Measurements from ENCODE around the gene SLC9C1. TPM values are rescaled to one million over a fixed set of nuclear protein-coding genes. Genes with fewer than 3 reads are reported as not detected.
"Not testable (repeated sequence)": the region's sequence is repeated elsewhere in the genome, so short reads cannot be mapped to it uniquely, and the experiment has no call there.

The SLC9C1 gene
- total RNA-seq, 1 donor, result 0.10 TPM

DNA sequence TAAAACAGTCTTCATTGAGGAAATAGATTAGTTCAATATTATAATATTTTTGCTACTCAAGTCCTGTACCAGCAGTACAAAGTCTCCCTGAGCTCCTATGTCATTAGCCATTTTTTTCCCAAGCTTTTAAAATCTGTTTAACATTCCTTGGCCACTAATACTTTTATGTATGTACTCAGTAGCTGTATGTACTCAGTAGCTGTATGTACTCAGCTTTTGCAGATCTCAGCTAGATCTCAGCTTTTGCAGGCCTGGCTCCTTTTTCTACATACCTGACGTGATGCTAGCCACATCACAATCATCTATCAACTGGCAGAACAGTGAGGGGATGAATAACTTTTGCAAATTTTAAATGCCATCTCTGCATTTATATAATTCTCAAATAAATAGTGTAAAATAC, 13.8 kb downstream of the SLC9C1 start:
- no peaks in the 10 kb centered on the region for H3K4me1 ChIP-seq (ENCODE audit: insufficient read depth, low read length)
- no peaks in the 10 kb centered on the region for H3K9me3 ChIP-seq (ENCODE audit: low read depth, low read length)
- H3K4me3 ChIP-seq (ENCODE audit: low read length), result no peak overlapping the region
- no peaks in the 10 kb centered on the region for H3K27me3 ChIP-seq (ENCODE audit: insufficient read depth, low read length)

DNA sequence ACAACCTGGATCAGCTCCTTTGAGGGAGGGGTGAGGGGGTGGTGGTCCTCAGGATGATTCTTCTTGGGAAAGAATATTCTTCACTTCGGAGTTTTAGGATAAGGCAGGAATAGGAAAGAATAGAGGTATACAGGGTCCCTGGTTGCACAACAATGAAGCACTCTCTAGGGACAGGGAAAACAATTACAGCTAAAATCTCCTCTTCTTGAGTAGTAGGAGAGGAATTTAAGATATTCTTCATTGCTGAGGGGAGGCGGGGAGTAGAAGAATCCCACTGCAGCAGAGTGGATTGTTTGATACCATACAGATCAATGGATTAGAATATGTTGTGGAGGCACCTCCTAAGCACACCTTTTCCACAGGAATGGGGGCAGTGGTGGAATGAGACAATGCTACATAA, 20.5 kb downstream of the SLC9C1 start:
- Histone ChIP-seq H3K4me3 (ENCODE audit: low read length) (no peak overlapping the region), H3K9me3 (ENCODE audit: low read depth, low read length) (no peaks in the 10 kb centered on the region), H3K4me1 (ENCODE audit: insufficient read depth, low read length) (no peaks in the 10 kb centered on the region), H3K27me3 (ENCODE audit: insufficient read depth, low read length) (no peaks in the 10 kb centered on the region)

DNA sequence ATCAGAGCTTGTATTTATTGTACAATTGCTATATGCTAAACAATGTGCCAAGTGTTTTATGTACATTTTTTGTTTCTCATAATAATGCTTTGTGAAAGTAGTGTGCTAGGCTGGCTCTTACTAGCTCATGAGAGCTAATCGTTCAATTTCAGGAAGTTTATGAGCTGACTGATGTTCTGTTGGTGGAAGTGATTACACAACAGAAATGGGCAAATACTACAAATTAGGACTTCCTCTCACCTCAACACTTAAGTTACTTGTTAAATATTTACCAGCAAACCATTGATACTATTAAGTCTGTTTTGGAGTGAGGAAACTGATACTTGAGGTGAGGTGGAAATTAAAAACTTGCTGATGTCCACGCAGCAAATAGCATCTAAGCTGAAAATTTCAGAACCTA, 32.3 kb downstream of the SLC9C1 start:
- H3K9me3 ChIP-seq (ENCODE audit: low read depth, low read length), result no peaks in the 10 kb centered on the region
- H3K4me3 ChIP-seq (ENCODE audit: low read length), result no peak overlapping the region
- peaks cover 3% of the 10 kb centered on the region for H3K4me1 ChIP-seq (ENCODE audit: insufficient read depth, low read length)
- H3K27me3 ChIP-seq (ENCODE audit: insufficient read depth, low read length), result no peaks in the 10 kb centered on the region

DNA sequence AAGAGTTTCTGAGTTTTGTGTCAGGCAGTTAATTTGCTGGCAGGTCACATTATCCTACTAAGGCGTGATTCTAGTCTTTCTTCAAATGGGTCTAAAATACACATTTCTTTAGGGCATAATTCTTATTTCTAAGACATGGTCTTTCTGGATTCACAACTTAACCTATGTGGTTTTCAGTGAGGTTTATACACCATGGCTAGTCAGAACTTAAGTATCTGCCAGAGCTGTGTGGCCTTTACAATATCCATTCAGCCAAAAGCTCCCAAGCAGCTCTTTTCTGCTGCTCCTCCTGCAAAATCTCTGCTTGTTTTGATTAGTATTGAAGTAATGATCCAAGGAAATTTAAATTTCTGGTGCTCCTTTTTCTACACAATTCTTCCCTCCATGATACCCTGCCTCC, 33.5 kb downstream of the SLC9C1 start:
- no peaks in the 10 kb centered on the region for H3K27me3 ChIP-seq (ENCODE audit: insufficient read depth, low read length)
- H3K4me3 ChIP-seq (ENCODE audit: low read length), result no peak overlapping the region
- no peaks in the 10 kb centered on the region for H3K9me3 ChIP-seq (ENCODE audit: low read depth, low read length)
- peaks cover 3% of the 10 kb centered on the region for H3K4me1 ChIP-seq (ENCODE audit: insufficient read depth, low read length)

DNA sequence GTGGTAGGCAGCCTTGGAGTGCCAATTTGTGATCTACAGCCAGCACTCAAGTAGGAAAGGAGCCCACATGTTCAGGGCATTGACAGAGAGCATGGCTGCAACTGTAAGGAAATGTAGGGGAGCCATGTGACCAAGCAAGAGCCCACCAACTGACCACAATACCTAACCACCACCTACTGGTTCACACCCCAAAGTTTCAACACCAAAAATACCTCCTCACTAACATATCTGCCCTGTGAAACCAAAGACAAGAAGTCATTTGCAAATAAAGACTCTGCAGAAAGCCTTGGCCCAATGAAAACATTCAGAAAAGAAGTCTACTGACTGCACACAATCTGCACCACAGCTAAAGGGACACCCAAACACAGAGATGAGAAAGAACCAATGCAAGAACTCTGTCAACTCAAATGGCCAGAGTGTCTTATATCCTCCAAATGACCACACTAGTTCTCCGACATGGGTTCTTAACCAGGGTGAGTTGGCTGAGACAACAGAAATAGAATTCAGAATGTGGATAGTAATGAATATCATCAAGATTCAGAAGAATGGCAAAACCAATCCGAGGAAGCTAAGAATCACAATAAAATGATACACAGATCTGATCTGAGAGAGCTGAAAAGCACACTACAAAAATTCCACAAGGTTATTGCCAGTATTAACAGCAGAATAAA, 40.6 kb downstream of the SLC9C1 start:
- Histone ChIP-seq H3K4me3 (ENCODE audit: low read length) (no peak overlapping the region), H3K4me1 (ENCODE audit: insufficient read depth, low read length) (no peaks in the 10 kb centered on the region), H3K9me3 (ENCODE audit: low read depth, low read length) (peaks cover 7% of the 10 kb centered on the region), H3K27me3 (ENCODE audit: insufficient read depth, low read length) (no peaks in the 10 kb centered on the region)

DNA sequence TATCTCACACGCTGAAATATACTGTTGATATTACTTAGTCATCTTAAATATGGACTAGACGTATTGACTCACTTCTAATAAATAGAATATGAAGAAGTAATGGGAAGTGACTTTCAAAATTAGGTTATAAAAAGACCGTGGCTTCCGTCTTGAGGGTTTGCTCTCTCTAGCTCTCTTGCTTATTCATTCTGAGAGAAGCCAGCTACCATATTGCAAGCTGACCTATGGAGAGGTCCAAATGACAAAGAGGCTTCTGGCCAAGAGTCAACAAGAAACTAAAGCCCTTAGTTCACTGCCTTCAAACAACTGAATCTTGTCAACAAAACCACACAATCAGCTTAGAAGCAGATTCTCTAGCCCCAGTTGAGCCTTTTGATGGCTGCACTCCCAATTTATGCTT, 46.1 kb downstream of the SLC9C1 start:
- no peaks in the 10 kb centered on the region for H3K9me3 ChIP-seq (ENCODE audit: low read depth, low read length)
- H3K27me3 ChIP-seq (ENCODE audit: insufficient read depth, low read length), result no peaks in the 10 kb centered on the region
- no peak overlapping the region for H3K4me3 ChIP-seq (ENCODE audit: low read length)
- H3K4me1 ChIP-seq (ENCODE audit: insufficient read depth, low read length), result peaks cover 7% of the 10 kb centered on the region

DNA sequence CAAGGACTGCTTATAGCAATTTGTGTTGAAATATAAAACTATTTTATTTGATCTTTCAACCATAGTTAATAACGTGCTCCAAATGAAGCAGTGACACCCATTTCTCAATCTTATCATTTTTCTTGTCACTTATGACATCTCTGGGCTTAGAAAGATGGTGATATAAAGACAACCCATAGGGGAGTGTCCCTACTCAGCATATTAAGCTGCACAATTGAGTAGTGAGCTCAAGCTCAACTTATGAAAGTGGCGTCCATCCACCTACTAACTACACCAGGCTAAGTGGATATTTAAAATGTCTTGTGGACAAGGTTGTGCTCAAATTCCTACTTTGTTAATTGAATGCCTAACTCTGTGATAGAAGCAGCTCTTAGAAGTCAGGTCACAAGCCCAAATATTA, 46.7 kb downstream of the SLC9C1 start:
- no peak overlapping the region for H3K4me3 ChIP-seq (ENCODE audit: low read length)
- H3K9me3 ChIP-seq (ENCODE audit: low read depth, low read length), result no peaks in the 10 kb centered on the region
- H3K4me1 ChIP-seq (ENCODE audit: insufficient read depth, low read length), result peaks cover 7% of the 10 kb centered on the region
- no peaks in the 10 kb centered on the region for H3K27me3 ChIP-seq (ENCODE audit: insufficient read depth, low read length)

DNA sequence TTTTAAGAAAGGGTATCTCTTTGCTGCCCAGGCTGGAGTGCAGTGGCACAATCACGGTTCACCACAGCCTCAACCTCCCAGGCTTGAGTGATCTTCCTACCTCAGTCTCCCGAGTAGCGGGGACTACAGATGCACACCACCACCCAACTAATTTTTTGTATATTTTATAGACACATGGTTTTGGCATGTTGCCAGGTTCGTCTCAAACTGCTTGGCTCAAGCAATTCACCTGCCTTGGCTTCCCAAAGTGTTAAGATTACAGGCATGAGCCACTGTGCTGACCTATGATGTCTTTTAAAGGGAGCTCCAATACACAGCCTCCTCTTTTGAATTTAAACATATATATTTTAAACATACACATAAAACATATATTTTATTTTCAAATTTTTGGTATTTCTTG, 60.9 kb downstream of the SLC9C1 start:
- no peak overlapping the region for H3K4me3 ChIP-seq (ENCODE audit: low read length)
- H3K27me3 ChIP-seq (ENCODE audit: insufficient read depth, low read length), result no peaks in the 10 kb centered on the region
- H3K9me3 ChIP-seq (ENCODE audit: low read depth, low read length), result no peaks in the 10 kb centered on the region
- no peaks in the 10 kb centered on the region for H3K4me1 ChIP-seq (ENCODE audit: insufficient read depth, low read length)

DNA sequence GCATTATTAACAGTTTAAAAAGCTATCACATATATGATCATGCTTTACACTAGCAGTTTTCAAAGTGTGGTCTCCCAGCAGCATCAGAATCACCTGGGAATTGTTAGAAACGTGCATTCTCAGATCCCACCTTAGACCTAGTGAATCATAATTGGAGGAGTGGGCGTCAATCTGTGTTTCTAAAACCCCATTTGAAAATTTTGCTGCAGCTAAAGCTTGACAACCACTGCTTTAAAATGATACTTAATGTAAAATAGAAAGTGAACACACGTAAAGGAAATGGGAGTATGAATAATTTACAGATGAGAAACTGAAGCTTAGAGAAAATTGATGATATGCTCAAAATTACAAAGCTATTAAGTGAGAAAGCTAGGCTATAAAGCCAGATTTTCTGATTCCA, 62.3 kb downstream of the SLC9C1 start:
- H3K9me3 ChIP-seq (ENCODE audit: low read depth, low read length), result no peaks in the 10 kb centered on the region
- H3K27me3 ChIP-seq (ENCODE audit: insufficient read depth, low read length), result no peaks in the 10 kb centered on the region
- H3K4me3 ChIP-seq (ENCODE audit: low read length), result no peak overlapping the region
- no peaks in the 10 kb centered on the region for H3K4me1 ChIP-seq (ENCODE audit: insufficient read depth, low read length)

DNA sequence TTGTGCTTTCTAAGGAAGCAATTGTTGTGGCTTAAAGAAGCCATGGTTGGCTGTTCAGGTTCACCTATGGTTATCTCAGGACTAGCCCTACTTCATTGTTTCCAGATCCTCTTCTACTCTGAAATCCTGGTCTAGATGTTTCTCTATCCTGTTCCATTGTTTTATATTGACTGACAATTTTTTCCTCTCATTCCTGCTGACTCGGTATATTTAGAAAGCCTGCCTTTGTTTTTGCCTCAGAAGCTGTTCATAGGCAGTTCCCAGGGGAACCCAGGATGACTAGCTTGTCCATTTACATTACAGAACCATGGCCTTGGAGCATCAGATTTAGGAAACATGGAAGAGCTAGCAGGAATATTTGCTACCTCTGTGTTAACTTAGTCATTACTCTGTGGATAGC, 64.0 kb downstream of the SLC9C1 start:
- peaks cover 12% of the 10 kb centered on the region for H3K9me3 ChIP-seq (ENCODE audit: low read depth, low read length)
- no peak overlapping the region for H3K4me3 ChIP-seq (ENCODE audit: low read length)
- H3K4me1 ChIP-seq (ENCODE audit: insufficient read depth, low read length), result no peaks in the 10 kb centered on the region
- no peaks in the 10 kb centered on the region for H3K27me3 ChIP-seq (ENCODE audit: insufficient read depth, low read length)

DNA sequence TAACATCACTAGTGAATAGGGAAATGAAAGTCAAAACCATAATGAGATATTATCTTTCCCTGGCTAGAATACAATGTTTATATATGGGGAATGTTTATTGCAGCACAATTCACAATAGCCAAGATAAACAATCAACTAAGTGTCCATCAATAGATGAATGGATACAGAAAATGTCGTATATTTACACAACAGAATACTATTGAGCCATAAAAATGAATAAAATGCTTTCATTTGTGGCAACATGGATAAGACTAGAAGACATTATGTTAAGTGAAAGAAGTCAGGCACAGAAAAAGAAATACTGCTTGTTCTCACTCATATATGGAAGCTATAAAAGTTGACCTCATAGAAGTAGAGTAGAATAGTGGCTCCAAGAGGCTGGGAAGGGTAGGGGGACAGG, 65.2 kb downstream of the SLC9C1 start:
- H3K4me3 ChIP-seq (ENCODE audit: low read length), result no peak overlapping the region
- H3K4me1 ChIP-seq (ENCODE audit: insufficient read depth, low read length), result no peaks in the 10 kb centered on the region
- peaks cover 25% of the 10 kb centered on the region for H3K9me3 ChIP-seq (ENCODE audit: low read depth, low read length)
- H3K27me3 ChIP-seq (ENCODE audit: insufficient read depth, low read length), result no peaks in the 10 kb centered on the region

DNA sequence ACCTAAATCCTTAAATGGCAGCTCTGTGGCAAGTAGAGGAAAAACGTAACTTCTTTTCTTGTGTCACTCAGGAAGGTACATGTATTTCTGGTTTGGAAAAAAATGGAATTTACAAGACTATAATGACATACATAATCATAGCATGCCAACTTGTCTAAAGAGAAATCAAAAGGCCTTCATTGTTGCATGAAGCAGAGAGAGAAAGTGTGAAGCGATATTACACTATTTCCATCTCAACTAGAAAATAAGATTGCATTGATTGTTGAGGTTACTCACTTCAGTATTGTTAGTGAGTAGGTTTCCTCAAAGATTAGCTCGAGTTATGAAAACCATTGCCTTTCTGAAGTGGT, 93.7 kb downstream of the SLC9C1 start:
- Histone ChIP-seq H3K4me1 (ENCODE audit: insufficient read depth, low read length) (no peaks in the 10 kb centered on the region), H3K9me3 (ENCODE audit: low read depth, low read length) (no peaks in the 10 kb centered on the region), H3K27me3 (ENCODE audit: insufficient read depth, low read length) (no peaks in the 10 kb centered on the region), H3K4me3 (ENCODE audit: low read length) (no peak overlapping the region)

DNA sequence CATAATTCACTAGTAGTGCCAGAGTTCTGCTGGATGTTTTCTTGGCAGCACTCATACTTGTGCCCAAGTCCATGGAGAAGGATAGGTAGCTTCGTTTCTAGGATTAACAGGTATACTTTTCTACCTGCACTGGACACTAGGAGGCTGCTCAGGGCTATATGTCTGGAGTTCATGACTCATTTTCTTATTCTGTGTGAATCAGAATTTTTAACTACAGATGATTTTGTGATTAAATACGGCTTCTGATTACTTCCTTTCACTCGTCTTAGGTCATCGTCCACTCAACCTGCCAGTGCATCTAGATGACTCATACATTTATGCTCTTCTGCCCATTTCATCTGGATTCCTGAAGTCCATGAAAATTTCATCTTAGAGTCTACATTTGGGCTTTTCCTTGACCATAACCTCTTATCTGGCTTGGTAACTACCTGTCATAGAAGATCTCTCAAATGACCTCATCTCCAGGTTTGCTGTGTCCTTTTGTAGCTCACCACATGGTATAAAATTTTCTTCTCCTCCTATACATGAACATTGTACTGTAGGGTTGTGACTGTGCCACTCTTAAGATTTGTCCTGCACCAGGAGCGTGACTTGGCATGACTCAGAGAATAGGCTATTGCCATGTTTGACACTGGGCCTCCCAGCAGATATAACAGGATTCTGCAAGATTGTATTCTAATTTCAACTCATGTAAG, 94.2 kb downstream of the SLC9C1 start:
- Histone ChIP-seq H3K9me3 (ENCODE audit: low read depth, low read length) (no peaks in the 10 kb centered on the region), H3K4me3 (ENCODE audit: low read length) (no peak overlapping the region)

DNA sequence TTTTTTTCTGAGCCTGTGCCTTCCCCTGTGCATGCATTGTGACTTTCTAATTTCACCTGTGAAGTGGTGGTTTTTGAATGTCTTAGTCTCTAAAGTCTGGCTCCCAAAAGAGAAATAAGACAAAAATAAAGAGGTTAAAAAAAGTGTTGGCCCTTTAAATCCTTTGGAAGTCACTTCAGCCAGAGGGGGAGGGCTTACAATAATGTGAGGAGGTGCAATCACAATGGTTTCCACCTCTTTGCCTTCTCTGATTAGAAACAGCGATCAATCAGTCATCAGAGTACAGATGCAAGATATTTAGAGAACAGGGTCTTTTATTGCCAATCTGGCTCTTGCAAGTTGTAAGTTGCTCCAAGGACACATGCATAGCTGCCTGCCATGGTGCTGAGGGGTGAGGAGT, 96.9 kb downstream of the SLC9C1 start:
- no peak overlapping the region for H3K4me3 ChIP-seq (ENCODE audit: low read length)
- peaks cover 9% of the 10 kb centered on the region for H3K9me3 ChIP-seq (ENCODE audit: low read depth, low read length)
- H3K4me1 ChIP-seq (ENCODE audit: insufficient read depth, low read length), result no peaks in the 10 kb centered on the region

More for the DNA sequence above, 94.2 kb downstream of the SLC9C1 start:
- H3K27me3 ChIP-seq (ENCODE audit: insufficient read depth, low read length), result no peaks in the 10 kb centered on the region
- H3K4me1 ChIP-seq (ENCODE audit: insufficient read depth, low read length), result no peaks in the 10 kb centered on the region

DNA sequence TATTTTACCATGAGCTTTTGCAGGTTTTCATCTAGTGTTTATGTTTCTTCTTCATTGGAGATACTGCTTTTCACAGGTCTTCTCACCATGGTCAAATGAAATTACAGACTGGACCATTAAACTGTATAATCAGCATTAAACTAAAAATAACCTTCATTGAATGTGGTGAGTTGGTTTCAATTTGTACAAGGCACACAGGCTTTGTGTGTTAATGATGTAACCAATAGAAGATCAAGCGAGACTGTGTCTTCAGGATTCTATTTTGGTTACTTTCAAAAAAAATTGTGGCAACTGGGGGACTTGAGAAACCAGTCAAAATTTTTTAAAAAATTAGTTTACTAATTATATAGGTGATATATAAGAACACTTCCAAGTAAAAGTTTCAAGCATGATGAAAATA, 106.7 kb downstream of the SLC9C1 start:
- Histone ChIP-seq H3K4me1 (ENCODE audit: insufficient read depth, low read length) (no peaks in the 10 kb centered on the region), H3K27me3 (ENCODE audit: insufficient read depth, low read length) (peaks cover 6% of the 10 kb centered on the region), H3K9me3 (ENCODE audit: low read depth, low read length) (peaks cover 11% of the 10 kb centered on the region), H3K4me3 (ENCODE audit: low read length) (no peak overlapping the region)

More for the DNA sequence above, 96.9 kb downstream of the SLC9C1 start:
- H3K27me3 ChIP-seq (ENCODE audit: insufficient read depth, low read length), result no peaks in the 10 kb centered on the region

DNA sequence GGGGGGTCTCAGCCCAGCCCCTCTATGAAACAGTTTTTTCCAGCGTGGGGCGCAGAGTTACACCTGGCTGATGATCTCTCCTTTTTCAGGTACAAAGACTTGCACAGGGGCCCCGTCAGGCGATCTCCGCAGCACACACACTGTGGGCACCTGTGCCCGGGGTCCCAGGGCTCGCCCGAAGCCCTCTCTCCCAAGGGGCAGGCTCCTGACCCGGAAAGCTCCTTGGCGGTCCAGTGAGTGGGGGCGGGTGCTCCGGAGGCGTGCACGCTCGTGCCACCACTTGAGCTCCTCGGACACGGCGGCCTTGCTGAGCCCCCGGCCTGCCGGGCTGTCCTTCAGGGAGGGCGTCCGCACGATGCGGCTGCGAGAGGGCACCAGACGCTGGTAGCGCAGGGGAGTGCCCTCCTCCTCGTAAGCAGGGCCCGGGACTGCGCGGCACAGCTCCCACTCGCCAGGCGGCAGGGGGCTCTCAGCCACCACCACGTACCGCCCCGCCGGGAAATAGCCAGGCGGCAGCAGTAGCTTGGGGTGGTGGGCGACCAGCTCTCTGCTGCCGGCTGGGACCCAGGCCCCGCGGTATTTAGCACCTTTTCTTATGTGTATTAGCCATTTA, 108.5 kb downstream of the SLC9C1 start:
- not testable (repeated sequence) for H3K27me3 ChIP-seq (ENCODE audit: insufficient read depth, low read length); H3K4me3 ChIP-seq (ENCODE audit: low read length); H3K9me3 ChIP-seq (ENCODE audit: low read depth, low read length); H3K4me1 ChIP-seq (ENCODE audit: insufficient read depth, low read length)
